HG02588 (cell line): ENCODE results near the gene GALNT12.

Source experiments
- ATAC-seq: cut with Tn5 transposase; IDR thresholded peaks from one replicate; pipeline ENCODE4 v1.9.1; 2021; ENCODE audit warnings: mild to moderate bottlenecking, moderate library complexity; ENCODE audit not compliant: unreplicated experiment

The GALNT12 gene

DNA sequence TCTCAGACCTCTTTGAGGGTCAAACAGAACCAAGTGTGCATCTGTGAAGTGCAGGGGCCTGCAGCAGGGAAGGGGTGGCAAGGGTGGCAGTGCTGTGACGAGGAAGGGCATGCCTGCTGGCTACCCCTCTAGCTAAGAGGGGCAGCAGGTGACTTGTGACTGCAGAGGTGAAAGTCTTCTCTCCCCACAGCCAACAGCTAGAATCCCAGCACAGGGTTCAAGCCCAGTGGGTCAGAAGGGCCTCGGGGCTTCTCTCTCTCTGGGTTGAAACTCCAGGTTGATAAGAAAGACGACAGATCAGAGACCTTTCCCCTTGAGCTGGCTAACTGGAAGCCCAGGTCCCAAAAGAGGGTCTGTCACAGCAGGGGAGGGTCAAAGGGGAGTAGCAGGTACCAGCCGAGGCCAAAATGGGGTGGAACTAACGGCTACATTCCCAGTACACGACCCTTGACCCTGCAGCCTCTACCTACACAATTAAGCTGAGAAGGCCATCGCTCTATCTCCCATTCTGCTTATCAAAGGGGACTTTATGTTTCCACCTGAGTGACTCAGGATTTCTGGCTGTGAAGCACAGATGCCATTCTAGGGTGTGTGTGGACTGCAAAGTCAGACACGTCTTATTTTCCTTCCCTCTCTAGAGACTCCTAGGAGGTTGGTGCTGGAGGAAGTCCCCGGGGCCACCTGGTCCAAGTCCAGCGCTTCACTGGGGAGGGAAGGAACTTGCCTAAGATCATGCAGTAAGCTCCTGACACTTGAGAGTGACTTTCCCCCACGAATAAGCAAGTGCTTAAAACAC is 25.7 kb upstream of the GALNT12 start:
- ATAC-seq, result no peak

DNA sequence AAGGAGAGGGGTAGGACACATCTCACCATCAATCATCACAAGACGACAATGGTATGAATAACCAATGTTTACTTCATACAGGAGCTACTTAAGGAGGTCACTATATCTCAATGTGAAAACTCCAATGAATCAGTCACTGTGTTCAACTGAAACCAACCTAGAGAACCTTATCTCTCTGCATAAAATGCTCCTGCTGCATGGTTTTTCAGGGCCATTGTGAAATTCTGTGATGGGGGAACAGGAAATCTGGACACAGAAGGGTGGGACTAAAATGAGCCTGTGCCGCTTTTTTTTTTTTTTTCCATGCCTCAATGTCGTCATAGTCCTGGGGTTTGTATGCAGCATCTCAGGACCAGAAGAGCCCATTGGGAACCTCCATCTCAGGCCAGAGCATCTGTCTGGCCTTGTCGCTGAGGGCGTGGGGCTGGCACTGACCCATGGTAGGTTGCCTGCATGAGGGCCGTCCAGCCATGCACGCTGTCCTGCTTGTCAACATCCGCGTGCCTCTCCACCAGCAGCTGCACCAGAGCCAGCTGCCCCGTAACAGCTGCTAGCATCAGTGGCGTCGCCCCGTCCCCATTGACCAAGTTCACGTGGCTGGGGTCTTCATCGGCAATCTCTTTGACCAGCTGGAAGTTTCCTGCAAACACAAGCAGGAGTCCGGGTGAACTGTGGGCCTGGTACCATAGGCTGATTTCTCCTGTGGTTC is 23.8 kb upstream of the GALNT12 start:
- ATAC-seq, result no peak

GRCh38 chr9:98784831-98785806 is 22.4 kb upstream of the GALNT12 start:
- ATAC-seq, result no peak

DNA sequence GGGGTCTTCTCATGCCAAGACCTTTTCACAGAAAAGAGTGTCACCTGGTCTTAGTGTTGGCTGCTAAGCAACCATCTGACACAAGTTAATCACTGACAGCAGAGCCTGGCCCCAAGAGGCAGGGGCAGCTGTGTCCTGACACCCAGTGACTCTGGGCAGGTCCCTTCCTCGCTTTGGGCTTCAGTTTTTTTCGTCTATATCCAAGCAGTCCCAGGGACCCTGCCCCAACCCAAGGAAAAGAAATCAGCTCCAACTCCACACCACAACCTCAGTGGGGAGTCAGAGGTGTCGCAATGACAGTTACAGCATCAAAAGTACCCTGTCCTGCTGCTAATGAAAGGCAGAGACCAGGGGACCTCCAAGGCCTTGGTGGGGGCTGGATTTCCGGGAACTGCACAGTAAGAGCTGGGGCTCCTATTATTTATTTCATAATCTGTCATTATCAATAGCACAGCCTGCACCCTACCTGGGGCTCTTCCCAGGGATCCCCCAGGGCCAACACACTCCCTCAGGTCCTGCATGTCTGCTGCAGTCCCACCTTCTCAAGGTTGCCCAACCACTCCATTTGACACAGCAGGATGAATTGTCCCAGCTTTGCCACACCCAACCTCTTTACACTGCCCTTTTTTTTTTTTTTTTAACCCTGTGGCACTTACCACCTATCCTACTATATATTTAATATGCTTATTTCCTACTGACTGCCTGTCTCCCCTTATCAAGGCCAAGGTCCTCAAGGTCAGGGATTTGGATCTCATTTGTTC is 20.5 kb upstream of the GALNT12 start:
- ATAC-seq, result no peak

DNA sequence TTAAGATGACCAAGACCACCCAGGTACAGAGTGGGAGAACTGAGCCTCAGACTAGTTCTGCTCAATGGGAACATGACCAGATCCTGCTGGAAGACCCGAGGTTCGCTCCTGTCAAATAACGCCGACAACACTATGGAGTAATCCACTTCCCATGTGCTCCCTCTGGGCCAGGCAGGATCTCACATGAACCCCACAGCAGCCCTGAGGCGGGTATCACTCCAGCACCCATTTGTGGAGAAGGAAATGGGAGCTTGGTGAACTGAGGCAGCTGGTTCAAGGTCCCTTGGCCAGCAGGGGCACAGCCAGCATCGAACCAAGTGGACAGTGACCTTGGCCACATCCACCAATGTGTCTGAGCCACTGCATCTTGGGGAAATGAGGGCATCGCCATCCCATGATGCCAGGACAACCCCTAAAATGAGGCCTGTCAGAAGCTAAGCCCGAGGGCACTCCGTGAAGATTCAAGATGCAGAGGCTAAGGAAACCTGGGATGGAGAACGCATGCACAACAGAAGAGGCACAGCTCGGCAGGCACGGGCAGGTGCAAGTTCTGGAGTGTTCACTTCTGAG is 19.6 kb upstream of the GALNT12 start:
- no peak for ATAC-seq

GRCh38 chr9:98789483-98790133 is 17.9 kb upstream of the GALNT12 start:
- no peak for ATAC-seq

DNA sequence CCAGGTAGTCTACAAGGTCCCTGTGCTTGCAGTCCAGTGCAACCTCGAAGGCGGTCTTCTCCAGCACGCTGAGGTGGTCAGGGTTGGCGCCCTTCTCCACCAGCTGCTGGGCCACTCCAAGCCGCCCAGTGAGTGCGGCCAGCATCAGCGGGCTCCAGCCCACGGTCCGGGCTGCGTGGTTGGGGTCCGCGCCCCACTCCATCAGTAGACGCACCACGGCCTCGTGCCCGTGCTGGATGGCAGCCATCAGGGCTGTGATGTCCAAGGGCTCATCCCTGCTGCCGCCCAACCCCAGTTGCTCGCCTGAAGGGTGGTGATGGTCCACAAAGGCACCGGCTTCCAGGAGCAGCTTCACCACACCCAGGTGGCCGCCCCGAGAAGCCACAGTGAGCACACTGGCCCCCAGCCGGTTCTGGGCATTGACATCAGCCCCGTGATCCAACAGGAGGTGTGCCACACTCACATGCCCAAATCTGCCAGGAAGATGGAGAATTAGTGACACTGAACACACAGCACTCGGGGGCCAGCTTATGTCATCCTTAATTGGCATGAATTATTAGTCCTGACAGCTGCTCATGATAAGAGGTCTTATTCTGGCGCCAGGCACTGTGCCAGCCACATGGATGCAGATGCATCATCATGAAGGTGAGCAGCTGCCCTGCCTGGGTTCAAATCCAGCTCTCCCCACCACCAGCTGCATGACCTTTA is 17.2 kb upstream of the GALNT12 start:
- ATAC-seq, result no peak

DNA sequence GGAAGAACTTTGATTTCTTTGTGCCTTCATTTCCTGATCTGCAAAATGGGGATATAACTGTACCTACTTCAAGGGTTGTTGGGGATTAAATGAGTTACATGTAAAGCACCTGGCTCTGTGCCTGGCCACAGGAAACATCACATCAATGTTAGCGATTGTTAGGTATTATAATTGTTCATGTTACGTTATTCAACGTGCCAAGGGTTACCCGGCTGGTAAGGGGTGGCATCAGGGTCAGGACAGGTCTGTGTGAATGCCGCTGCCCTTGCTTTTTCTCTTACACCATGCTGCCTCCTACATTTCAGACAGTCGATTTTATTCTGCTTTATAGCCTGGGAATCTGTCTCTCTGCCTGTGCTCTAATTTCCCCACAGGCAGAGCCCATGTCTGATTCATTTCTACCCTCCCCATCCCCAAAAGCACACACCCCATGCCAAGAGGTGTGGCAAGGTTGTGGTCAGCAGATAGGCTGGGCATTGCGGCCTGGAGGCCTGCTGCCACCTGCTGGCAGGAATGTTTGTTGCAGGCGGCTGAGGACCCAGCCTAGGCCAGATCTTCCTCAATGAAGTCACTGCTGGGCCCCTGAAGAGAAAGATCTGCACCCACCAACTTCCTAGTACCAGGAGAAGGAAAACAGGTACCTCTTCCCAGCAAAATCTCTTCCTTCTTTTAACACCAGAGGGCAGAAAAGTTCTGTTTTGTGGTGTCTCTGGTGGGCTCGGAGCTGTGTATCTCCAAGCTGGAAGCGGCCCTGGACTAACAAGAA is 16.4 kb upstream of the GALNT12 start:
- ATAC-seq, result no peak

DNA sequence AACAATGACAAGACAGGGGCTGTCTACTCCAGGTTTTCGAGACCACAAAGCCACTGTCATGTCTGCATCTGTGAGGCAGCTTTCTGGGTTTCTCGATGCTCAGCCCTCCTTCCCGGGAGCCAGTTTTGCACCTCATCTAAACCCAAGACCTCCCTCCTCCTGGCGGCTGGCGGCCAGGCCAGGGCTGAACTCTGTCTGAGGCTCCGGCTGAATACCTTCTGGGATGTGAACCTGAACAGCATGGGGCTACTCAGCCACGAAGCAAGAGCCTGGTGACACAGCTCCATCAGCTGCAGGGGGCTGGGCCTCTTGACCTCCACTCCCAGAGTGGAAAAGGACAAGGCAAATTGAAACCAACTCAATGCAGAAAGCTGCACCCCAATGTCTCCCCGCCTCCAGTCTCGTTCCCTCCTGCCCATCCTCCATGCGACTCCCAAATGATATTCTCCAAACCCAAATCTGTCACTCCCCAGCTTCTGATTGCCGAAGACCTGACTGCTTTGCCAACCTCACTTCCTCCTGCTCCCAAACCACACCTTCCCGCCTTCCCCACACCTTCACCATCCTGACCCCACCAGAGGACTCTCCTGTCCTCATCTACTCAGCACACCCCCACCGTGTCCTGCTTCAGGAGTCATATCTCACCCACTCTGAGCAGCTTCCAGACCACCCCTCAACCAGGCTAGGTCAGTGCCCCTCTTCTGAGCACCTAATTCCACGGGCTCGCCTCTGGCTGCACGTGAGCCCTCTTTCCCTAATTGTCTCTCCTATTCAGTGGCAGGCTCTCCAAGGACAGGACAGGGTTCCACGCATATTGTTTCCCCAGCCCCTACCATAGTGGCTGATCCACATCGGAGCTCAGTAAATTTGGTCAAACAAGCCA is 15.6 kb upstream of the GALNT12 start:
- no peak for ATAC-seq

- no peak for ATAC-seq
Measured at GRCh38 chr9:98793031-98793430, 14.4 kb upstream of the GALNT12 start.

DNA sequence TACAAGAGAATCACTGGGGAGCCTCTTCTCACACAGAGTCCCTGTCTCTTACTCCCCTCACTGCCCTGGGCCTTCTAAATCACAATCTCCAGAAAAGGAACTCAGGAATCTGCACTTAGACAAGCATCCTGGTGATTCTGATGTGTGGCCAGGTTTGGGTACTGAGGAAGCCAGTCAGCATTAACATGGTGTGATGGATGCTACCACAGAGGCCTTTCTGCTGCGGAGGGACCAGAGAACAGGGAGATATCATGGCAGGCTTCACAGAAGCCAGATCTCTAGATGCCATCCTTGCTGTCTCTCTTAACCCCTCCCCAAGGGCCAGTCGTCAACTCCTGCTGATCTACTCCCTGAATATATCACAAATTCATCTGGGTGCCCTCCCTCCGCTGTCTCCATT is 12.7 kb upstream of the GALNT12 start:
- no peak for ATAC-seq

DNA sequence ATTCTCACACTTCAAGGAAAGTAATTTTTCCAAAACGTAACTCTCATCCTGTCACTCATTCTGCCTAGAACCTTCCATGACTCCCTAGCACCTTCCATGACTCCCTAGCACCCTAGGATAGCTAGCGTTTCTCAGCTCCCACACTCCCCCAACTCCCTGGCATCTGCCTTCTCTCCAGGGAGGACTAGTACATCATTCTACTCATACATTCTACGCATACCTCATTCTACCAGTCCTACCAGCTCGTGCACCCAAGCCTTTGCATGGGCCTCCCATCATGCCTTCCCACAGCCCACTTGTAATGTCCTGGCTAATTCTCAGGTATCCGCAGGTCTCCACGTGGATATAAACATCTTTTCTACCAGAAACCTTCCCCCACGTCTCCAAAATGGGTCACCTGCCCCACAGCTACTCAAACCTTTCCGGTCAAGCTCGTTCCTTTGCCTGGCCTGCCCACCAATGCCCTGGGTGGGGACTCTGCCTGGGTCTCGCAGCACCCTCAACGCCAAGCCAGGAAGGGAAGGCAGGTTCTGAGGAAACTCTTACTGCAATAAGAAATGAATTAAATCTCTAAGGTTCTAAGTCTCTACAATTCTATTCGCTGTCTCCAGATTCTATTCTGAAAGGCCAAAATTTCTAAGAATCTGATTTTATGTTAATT is 12.0 kb upstream of the GALNT12 start:
- ATAC-seq, result no peak

GRCh38 chr9:98795970-98796363 is 11.5 kb upstream of the GALNT12 start:
- peak; percentile 32 for ATAC-seq

GRCh38 chr9:98796364-98797101 is 10.9 kb upstream of the GALNT12 start, which contains the start of gene ANKS6:
Gene ANKS6 (minus strand): TSS chr9:98796555. CDS start chr9:98796491, 64 bp downstream.
- ATAC-seq, result peak; percentile 85

GRCh38 chr9:98797491-98797890 is 10.0 kb upstream of the GALNT12 start:
- ATAC-seq, result no peak

DNA sequence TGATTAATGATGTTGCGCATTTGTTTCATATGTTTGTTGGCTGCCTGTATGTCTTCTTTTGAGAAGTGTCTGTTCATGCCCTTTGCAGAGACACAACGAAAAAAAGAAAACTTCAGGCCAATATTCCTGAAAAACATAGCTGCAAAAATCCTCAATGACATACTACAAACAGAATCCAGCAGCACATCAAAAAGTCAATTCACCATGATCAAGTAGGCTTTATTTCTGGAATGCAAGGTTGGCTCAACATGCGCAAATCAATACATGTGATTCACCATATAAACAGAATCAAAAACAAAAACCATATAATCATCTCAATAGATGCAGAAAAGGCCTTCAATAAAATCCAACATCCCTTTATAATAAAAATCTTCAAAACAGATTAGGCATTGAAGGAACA is 9.2 kb upstream of the GALNT12 start:
- ATAC-seq, result no peak
